PFSK-1 (cell line): ENCODE measurements around the gene PITPNM2.

ENCODE experiments used
- FOXP2 ChIP-seq: optimal IDR thresholded peaks from 2 replicates; pipeline ENCODE3; 2011; ENCODE audit warnings: borderline replicate concordance, control low read depth, inconsistent platforms; ENCODE audit not compliant: insufficient read depth; ENCODE audit errors: extremely low read length, extremely low read depth
- POLR2AphosphoS5 ChIP-seq: IDR thresholded peaks from 2 replicates; pipeline ENCODE4 v1.6.1; 2012; ENCODE audit warnings: low read depth, mild to moderate bottlenecking, control low read depth, low read length, moderate library complexity
- REST ChIP-seq, 2 experiments: IDR thresholded peaks; 2 replicates each; pipeline versions ENCODE4 v1.6.1 to v1.8.0; 2011 to 2012; ENCODE audit warnings: low read depth in 2 of 2, low read length in 2 of 2, control low read depth in 1 of 2, inconsistent platforms in 1 of 2, mild to moderate bottlenecking in 1 of 2, moderate library complexity in 1 of 2; ENCODE audit not compliant: insufficient read depth in 1 of 2
- TAF1 ChIP-seq: IDR thresholded peaks from 2 replicates; pipeline ENCODE4 v1.6.1; 2012; ENCODE audit warnings: low read length, control low read depth, borderline replicate concordance; ENCODE audit not compliant: insufficient read depth

- TF ChIP-seq FOXP2 (no peak), REST (IDR thresholded peaks at IDR 0.05; ENCODE audit: insufficient read depth in 1 of 2, low read depth in 2 of 2, low read length in 2 of 2) (no peak), TAF1 (no peak), POLR2AphosphoS5 (no peak)
Measured at GRCh38 chr12:123164222-123164621, 13.3 kb upstream of the PITPNM2 start.
